ENCODE data around the gene CHTOP. TPM values are rescaled to one million over a fixed set of nuclear protein-coding genes. Genes with fewer than 3 reads are reported as not detected.
A peak's percentile ranks its signal among the peaks of the same experiment; 100 is the strongest.

CHTOP gene
- total RNA-seq, 4 donors from 2014 or later: 35.2 to 86.1 (median 65.2) TPM

- Histone ChIP-seq H3K4me1 (peaks cover 8 to 51% (median 29%) of the 10 kb centered on the region in 4 donors), H3K36me3 (no peaks in the 10 kb centered on the region), H3K4me3 (peak within 1 kb of the TSS in 3 of 4 donors; percentile 40 to 49 (median 42)), H3K27me3 (no peaks in the 10 kb centered on the region), H3K9me3 (no peaks in the 10 kb centered on the region), H3K27ac (peak within 1 kb of the TSS; percentile 83 to 95 (median 90))
- intact Hi-C loops (cut with DNase I; ENCODE audit: low total_unique reads) (no loop called here), in situ Hi-C loops (cut with MboI; ENCODE audit: low pct_ligation_motif_present in 1 of 4, low pct_unique_long_range_greater_than_20kb in 1 of 4, low sequenced_read_pairs in 3 of 4) (no loop called here)
- 62% methylated on average over 10 of the region's 10 CpGs; no CpG with 5 or more reads in 1 of the 2 donors for WGBS, 2 donors (ENCODE audit: low coverage in 1 of 2)
- TF ChIP-seq CTCF (IDR thresholded peaks at IDR 0.05) (peak in 3 of 5 experiments; percentile 0 to 89 (median 77)), EP300 (IDR thresholded peaks at IDR 0.05; ENCODE audit: low read depth) (no peak)
- DNase-seq: no peak
These were observed 5.9 kb upstream of the CHTOP start, which contains the start of gene S100A1 for GRCh38 chr1:153627715-153628626. TSS of gene S100A1 (plus strand) at chr1:153628434. CDS start at chr1:153630522, 2,088 bp downstream.

- Histone ChIP-seq H3K4me3 (no peak overlapping the region), H3K36me3 (no peaks in the 10 kb centered on the region), H3K27me3 (no peaks in the 10 kb centered on the region), H3K27ac (peak overlapping the region in 2 of 4 donors; percentile 90 to 95), H3K9me3 (no peaks in the 10 kb centered on the region), H3K4me1 (peaks cover 14 to 57% (median 35%) of the 10 kb centered on the region in 4 donors)
- TF ChIP-seq EP300 (IDR thresholded peaks at IDR 0.05; ENCODE audit: low read depth) (no peak), CTCF (IDR thresholded peaks at IDR 0.05) (no peak), POLR2A (IDR thresholded peaks at IDR 0.05) (no peak), POLR2AphosphoS5 (IDR thresholded peaks at IDR 0.05) (no peak)
- intact Hi-C loops (cut with DNase I; ENCODE audit: low total_unique reads) (no loop called here), in situ Hi-C loops (cut with MboI; ENCODE audit: low pct_ligation_motif_present in 1 of 4, low pct_unique_long_range_greater_than_20kb in 1 of 4, low sequenced_read_pairs in 3 of 4) (no loop called here)
- 83% methylated on average over 6 of the region's 6 CpGs; no CpG with 5 or more reads in 1 of the 2 donors for WGBS, 2 donors (ENCODE audit: low coverage in 1 of 2)
- DNase-seq: no peak
These were observed 5.1 kb upstream of the CHTOP start for GRCh38 chr1:153628638-153629342.

- intact Hi-C loops (cut with DNase I; ENCODE audit: low total_unique reads): no loop called here
- Histone ChIP-seq H3K4me3 (no peak overlapping the region), H3K36me3 (no peaks in the 10 kb centered on the region), H3K4me1 (peaks cover 14 to 57% (median 35%) of the 10 kb centered on the region in 4 donors), H3K9me3 (no peaks in the 10 kb centered on the region), H3K27me3 (no peaks in the 10 kb centered on the region), H3K27ac (no peak overlapping the region)
- in situ Hi-C loops (cut with MboI; ENCODE audit: low pct_ligation_motif_present in 1 of 4, low pct_unique_long_range_greater_than_20kb in 1 of 4, low sequenced_read_pairs in 3 of 4): no loop called here
- DNase-seq: no peak
- WGBS, 2 donors (ENCODE audit: low coverage in 1 of 2): 86 to 93% methylated on average over 1 to 5 of the region's 5 CpGs
- TF ChIP-seq POLR2A (IDR thresholded peaks at IDR 0.05): no peak
These were observed 4.6 kb upstream of the CHTOP start for GRCh38 chr1:153629343-153629665.

GRCh38 chr1:153629971-153630370, 3.9 kb upstream of the CHTOP start:
- in situ Hi-C loops (cut with MboI; ENCODE audit: low pct_ligation_motif_present in 1 of 4, low pct_unique_long_range_greater_than_20kb in 1 of 4, low sequenced_read_pairs in 3 of 4): no loop called here
- WGBS, 2 donors (ENCODE audit: low coverage in 1 of 2): 100% methylated on average over 1 of the region's 1 CpG; no CpG with 5 or more reads in 1 of the 2 donors
- Histone ChIP-seq H3K27ac (no peak overlapping the region), H3K4me1 (peaks cover 12 to 54% (median 36%) of the 10 kb centered on the region in 4 donors), H3K9me3 (no peaks in the 10 kb centered on the region), H3K4me3 (no peak overlapping the region), H3K36me3 (no peaks in the 10 kb centered on the region), H3K27me3 (no peaks in the 10 kb centered on the region)
- intact Hi-C loops (cut with DNase I; ENCODE audit: low total_unique reads): no loop called here
- TF ChIP-seq POLR2A (IDR thresholded peaks at IDR 0.05) (no peak), CTCF (IDR thresholded peaks at IDR 0.05) (no peak), EP300 (IDR thresholded peaks at IDR 0.05; ENCODE audit: low read depth) (no peak), POLR2AphosphoS5 (IDR thresholded peaks at IDR 0.05) (no peak)
- DNase-seq: no peak
